Measurements from ENCODE around the gene SSU72. TPM values are rescaled to one million over a fixed set of nuclear protein-coding genes. Genes with fewer than 3 reads are reported as not detected.
"Not testable (repeated sequence)": the region's sequence is repeated elsewhere in the genome, so short reads cannot be mapped to it uniquely, and the experiment has no call there.

Gene SSU72
- total and polyA plus RNA-seq, 8 donors = 45.7 to 215 (median 92.1) TPM

- Histone ChIP-seq H3K27me3 (no peaks in the 10 kb centered on the region), H3K9me3 (no peaks in the 10 kb centered on the region), H3K4me3 (peak overlapping the region; percentile 66 to 89 (median 79)), H3K27ac (peak overlapping the region; percentile 91 to 97 (median 95)), H3K36me3 (peaks cover 0 to 8% (median under 1%) of the 10 kb centered on the region in 4 donors), H3K4me1 (peaks cover 0 to 23% (median 18%) of the 10 kb centered on the region in 4 donors)
- intact Hi-C loops (cut with DNase I; ENCODE audit: low total_unique reads) = no loop called here
- TF ChIP-seq POLR2AphosphoS5 (IDR thresholded peaks at IDR 0.05) (no peak), POLR2A (IDR thresholded peaks at IDR 0.05) (no peak), EP300 (IDR thresholded peaks at IDR 0.05) (no peak)
- TF ChIP-seq, protein P1, sequence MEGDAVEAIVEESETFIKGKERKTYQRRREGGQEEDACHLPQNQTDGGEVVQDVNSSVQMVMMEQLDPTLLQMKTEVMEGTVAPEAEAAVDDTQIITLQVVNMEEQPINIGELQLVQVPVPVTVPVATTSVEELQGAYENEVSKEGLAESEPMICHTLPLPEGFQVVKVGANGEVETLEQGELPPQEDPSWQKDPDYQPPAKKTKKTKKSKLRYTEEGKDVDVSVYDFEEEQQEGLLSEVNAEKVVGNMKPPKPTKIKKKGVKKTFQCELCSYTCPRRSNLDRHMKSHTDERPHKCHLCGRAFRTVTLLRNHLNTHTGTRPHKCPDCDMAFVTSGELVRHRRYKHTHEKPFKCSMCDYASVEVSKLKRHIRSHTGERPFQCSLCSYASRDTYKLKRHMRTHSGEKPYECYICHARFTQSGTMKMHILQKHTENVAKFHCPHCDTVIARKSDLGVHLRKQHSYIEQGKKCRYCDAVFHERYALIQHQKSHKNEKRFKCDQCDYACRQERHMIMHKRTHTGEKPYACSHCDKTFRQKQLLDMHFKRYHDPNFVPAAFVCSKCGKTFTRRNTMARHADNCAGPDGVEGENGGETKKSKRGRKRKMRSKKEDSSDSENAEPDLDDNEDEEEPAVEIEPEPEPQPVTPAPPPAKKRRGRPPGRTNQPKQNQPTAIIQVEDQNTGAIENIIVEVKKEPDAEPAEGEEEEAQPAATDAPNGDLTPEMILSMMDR (IDR thresholded peaks at IDR 0.05) = no peak
- WGBS, 5 donors = 7 to 21% (median 10%) methylated on average over 11 to 17 of the region's 17 CpGs
- DNase-seq = peak in 1 of 2 donors; percentile 59
These were observed 63.6 kb downstream of the SSU72 start for GRCh38 chr1:1510912-1511532.

DNA sequence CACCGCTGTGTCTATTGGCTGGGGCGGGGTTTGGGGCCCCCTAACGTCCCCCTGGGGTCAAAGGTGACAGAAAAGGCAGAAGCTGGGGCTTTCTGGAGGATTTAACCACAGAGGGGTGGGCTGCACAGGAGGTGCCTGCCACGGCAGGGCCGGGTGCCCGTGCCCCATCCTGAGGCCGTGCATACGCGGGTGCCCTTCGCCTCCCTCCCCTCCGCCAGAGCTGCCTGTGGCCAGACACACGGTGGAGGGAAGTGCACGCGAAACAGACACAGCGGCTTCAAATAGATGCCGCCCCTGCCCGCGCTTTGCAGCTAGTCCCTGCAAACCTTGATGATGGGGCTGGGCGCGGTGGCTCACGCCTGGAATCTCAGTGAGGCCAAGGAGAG is 65.2 kb downstream of the SSU72 start:
- H3K27ac ChIP-seq; H3K36me3 ChIP-seq; H3K4me3 ChIP-seq; intact Hi-C loops (cut with DNase I; ENCODE audit: low total_unique reads); H3K9me3 ChIP-seq; DNase-seq; H3K27me3 ChIP-seq: not testable (repeated sequence)
- H3K4me1 ChIP-seq = peaks cover 9 to 37% (median 26%) of the 10 kb centered on the region in 4 donors
- WGBS, 5 donors = 74 to 85% (median 80%) methylated on average over 14 to 20 of the region's 21 CpGs

GRCh38 chr1:1508775-1509464 is 65.7 kb downstream of the SSU72 start:
- H3K4me1 ChIP-seq = peaks cover 9 to 32% (median 26%) of the 10 kb centered on the region in 4 donors
- H3K9me3 ChIP-seq; H3K36me3 ChIP-seq; H3K27ac ChIP-seq; intact Hi-C loops (cut with DNase I; ENCODE audit: low total_unique reads); H3K27me3 ChIP-seq; DNase-seq; H3K4me3 ChIP-seq: not testable (repeated sequence)
- 70 to 85% (median 80%) methylated on average over 2 to 34 of the region's 34 CpGs for whole genome bisulfite sequencing, 5 donors

DNA sequence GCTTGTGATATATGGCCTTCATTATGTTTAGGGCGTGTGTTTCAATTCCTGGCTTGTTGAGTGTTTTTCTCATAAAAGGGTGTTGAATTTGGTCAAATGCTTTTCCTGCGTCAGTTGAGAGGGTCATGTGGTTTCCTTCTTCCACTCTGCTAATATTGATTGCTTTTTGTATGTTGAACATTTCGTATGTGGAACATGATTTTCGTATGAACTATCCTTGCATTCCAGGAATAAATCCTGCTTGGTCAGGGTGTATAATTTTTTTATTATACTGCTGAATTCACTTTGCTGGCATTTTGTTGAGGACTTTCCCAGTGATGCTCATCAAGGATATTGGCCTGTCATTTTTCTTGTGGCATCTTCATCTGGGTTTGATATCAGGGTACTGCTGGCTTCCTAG is 67.4 kb downstream of the SSU72 start:
- TF ChIP-seq POLR2AphosphoS5 (IDR thresholded peaks at IDR 0.05) (no peak), POLR2A (IDR thresholded peaks at IDR 0.05) (no peak), EP300 (IDR thresholded peaks at IDR 0.05) (no peak)
- TF ChIP-seq, protein P1 (IDR thresholded peaks at IDR 0.05) = no peak
- intact Hi-C loops (cut with DNase I; ENCODE audit: low total_unique reads) = no loop called here
- no peaks in the 10 kb centered on the region for H3K9me3 ChIP-seq
- no peaks in the 10 kb centered on the region for H3K36me3 ChIP-seq
- 87 to 94% (median 94%) methylated on average over 4 of the region's 4 CpGs for WGBS, 5 donors
- no peak overlapping the region for H3K27ac ChIP-seq
- DNase-seq = no peak
- peaks cover 9 to 24% (median 18%) of the 10 kb centered on the region in 4 donors for H3K4me1 ChIP-seq
- H3K4me3 ChIP-seq = no peak overlapping the region
- no peaks in the 10 kb centered on the region for H3K27me3 ChIP-seq

DNA sequence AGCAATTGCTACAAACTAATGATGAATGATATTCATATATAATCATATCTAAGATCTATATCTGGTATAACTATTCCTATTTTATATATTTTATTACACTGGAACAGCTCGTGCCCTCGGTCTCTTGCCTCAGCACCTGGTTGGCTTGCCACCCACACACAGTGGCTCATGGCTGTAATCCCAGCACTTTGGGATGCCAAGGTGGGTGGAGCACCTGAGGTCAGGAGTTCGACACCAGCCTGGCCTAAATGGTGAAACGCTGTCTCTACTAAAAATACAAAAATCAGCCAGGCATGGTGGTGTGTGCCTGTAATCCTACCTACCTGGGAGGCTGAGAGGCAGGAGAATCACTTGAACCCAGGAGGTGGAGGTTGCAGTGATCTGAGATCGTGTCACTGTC is 68.9 kb downstream of the SSU72 start:
- H3K9me3 ChIP-seq; H3K27me3 ChIP-seq; H3K36me3 ChIP-seq; intact Hi-C loops (cut with DNase I; ENCODE audit: low total_unique reads); DNase-seq: not testable (repeated sequence)
- Histone ChIP-seq H3K4me3 (peak overlapping the region in 1 of 4 donors; percentile 22), H3K27ac (peak overlapping the region in 4 of 5 donors; percentile 70 to 75 (median 72)), H3K4me1 (peaks cover 6 to 18% (median 13%) of the 10 kb centered on the region in 4 donors)
- WGBS, 5 donors = 63 to 70% (median 68%) methylated on average over 5 of the region's 5 CpGs

GRCh38 chr1:1505366-1505798 is 69.3 kb downstream of the SSU72 start:
- intact Hi-C loops (cut with DNase I; ENCODE audit: low total_unique reads); H3K27me3 ChIP-seq; H3K36me3 ChIP-seq; H3K9me3 ChIP-seq: not testable (repeated sequence)
- Histone ChIP-seq H3K27ac (peak overlapping the region; percentile 42 to 75 (median 71)), H3K4me3 (peak overlapping the region in 2 of 4 donors; percentile 14 to 22), H3K4me1 (peaks cover 5 to 14% (median 11%) of the 10 kb centered on the region in 4 donors)
- 10 to 23% (median 15%) methylated on average over 10 to 17 of the region's 22 CpGs for WGBS, 5 donors
- peak in 1 of 3 donors; percentile 3 for TF ChIP-seq POLR2AphosphoS5 (IDR thresholded peaks at IDR 0.05)
- TF ChIP-seq, protein P1 (IDR thresholded peaks at IDR 0.05) = peak in 1 of 7 experiments; percentile 6
- peak; percentile 30 to 59 for DNase-seq

Data from stomach (tissue), 9 donors.